Astrocyte of the spinal cord (primary cell): ENCODE results near the gene IGF2BP1.
A peak's percentile ranks its signal among the peaks of the same experiment; 100 is the strongest.
"Not testable (repeated sequence)": the region's sequence is repeated elsewhere in the genome, so short reads cannot be mapped to it uniquely, and the experiment has no call there.

Source experiments
- DNase-seq: peaks from one replicate; pipeline ENCODE4 v3.0.0; 2011; ENCODE audit warnings: low read depth, low spot score
- H3K4me3 ChIP-seq: 2 replicates; pipeline ENCODE4 v1.5.1; 2011; ENCODE audit warnings: low read depth, mild to moderate bottlenecking, low read length, moderate library complexity
- CTCF ChIP-seq: IDR thresholded peaks from 2 replicates; pipeline ENCODE4 v1.5.1; 2012; ENCODE audit warnings: low read depth, mild to moderate bottlenecking, low read length, inconsistent platforms
- in situ Hi-C: cut with HindIII; loops from 2 replicates; pipeline ENCODE4 v1.10.0; 2017; ENCODE audit warnings: low sequenced_read_pairs

Gene IGF2BP1

DNA sequence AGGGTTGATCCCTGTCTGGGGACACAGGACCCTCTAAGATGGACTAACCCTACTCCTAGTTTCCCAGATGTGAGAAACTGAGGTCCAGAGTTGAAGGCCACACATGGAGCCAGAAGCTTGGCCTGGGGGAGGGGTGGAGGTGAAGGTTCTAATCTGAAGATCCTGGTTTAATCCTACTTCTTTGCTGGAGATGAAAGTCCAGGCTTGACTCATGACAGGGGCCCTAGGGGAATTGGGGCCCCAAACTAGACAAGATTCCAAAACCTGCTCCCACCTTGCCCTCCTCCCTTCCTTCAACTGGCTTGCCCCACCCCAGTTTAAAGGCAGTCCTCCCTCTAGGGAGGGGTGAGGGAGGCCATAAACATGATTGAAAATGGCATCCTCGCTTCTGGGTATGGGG lies 21.6 kb downstream of the IGF2BP1 start:
- in situ Hi-C loops, result no loop called here
- H3K4me3 ChIP-seq, result no peak overlapping the region
- no peak for TF ChIP-seq CTCF
- DNase-seq, result no peak

DNA sequence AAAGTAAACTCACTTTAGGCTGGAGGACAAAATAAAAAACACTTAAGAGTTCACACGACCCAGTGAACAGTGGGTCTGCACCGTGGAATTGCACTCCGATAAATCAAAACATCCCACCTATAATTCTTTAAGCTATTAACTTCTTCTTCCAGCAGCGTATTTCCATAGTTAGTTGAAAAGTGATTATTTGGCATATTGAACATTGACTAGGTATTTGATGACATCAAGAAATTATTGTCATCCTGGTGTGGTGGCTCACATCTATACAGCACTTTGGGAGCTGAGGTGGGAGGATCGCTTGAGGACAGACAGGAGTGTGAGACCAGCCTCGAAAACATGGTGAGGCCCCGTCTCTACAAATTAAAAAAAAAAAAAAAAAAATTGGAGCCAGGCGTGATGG lies 23.4 kb downstream of the IGF2BP1 start:
- no peak overlapping the region for H3K4me3 ChIP-seq
- in situ Hi-C loops, result no loop called here
- no peak for DNase-seq
- no peak for TF ChIP-seq CTCF

GRCh38 chr17:49021095-49021767 lies 24.0 kb downstream of the IGF2BP1 start:
- in situ Hi-C loops, result no loop called here
- peak; percentile 58 for DNase-seq

GRCh38 chr17:49021768-49022103 lies 24.6 kb downstream of the IGF2BP1 start:
- no peak overlapping the region for H3K4me3 ChIP-seq
- in situ Hi-C loops, result no loop called here
- TF ChIP-seq CTCF, result no peak

More at GRCh38 chr17:49021095-49021767, 24.0 kb downstream of the IGF2BP1 start:
- no peak for TF ChIP-seq CTCF
- H3K4me3 ChIP-seq, result no peak overlapping the region

GRCh38 chr17:49022391-49022941 lies 25.3 kb downstream of the IGF2BP1 start:
- DNase-seq, result peak; percentile 48
- in situ Hi-C loops, result no loop called here

More at GRCh38 chr17:49021768-49022103, 24.6 kb downstream of the IGF2BP1 start:
- no peak for DNase-seq

GRCh38 chr17:49024523-49024922 lies 27.3 kb downstream of the IGF2BP1 start:
- no peak for DNase-seq
- in situ Hi-C loops, result no loop called here
- H3K4me3 ChIP-seq, result no peak overlapping the region
- TF ChIP-seq CTCF, result no peak

More at GRCh38 chr17:49022391-49022941, 25.3 kb downstream of the IGF2BP1 start:
- no peak for TF ChIP-seq CTCF
- H3K4me3 ChIP-seq, result no peak overlapping the region

DNA sequence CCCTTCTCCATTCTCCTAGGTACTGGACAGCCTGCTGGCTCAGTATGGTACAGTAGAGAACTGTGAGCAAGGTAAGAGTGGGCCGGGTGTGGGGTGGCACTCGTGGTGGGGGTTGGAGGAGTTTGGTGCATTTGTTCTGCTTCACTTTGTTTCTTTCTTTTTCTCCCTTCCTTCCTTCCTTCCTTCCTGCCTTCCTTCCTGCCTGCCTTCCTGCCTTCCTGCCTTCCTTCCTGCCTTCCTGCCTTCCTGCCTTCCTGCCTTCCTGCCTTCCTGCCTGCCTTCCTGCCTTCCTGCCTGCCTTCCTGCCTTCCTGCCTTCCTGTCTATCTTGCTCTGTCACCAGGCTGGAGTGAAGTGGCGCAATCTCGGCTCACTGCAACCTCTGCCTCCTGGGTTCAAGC lies 29.3 kb downstream of the IGF2BP1 start:
- in situ Hi-C loops, DNase-seq, H3K4me3 ChIP-seq: not testable (repeated sequence)
